ENCODE results near the gene UTP11. TPM values are rescaled to one million over a fixed set of nuclear protein-coding genes. Genes with fewer than 3 reads are reported as not detected.

UTP11 gene
- polyA plus RNA-seq, 3 donors from 2014 or later = 22.6 to 32.7 (median 30.4) TPM

GRCh38 chr1:38050397-38051078 is 38.0 kb downstream of the UTP11 start:
- no peaks in the 10 kb centered on the region for H3K36me3 Mint-ChIP-seq
- peaks cover 0 to 2% (median 0%) of the 10 kb centered on the region in 6 donors for H3K9me3 Mint-ChIP-seq
- H3K27me3 Mint-ChIP-seq (ENCODE audit: low read depth in 3 of 3) = peaks cover 0 to 15% (median 8%) of the 10 kb centered on the region in 3 donors
- no peak overlapping the region for H3K4me3 Mint-ChIP-seq
- H3K27ac Mint-ChIP-seq = no peak overlapping the region
- DNase-seq = no peak
- H3K4me1 Mint-ChIP-seq = peaks cover 7 to 8% of the 10 kb centered on the region in 2 donors

DNA sequence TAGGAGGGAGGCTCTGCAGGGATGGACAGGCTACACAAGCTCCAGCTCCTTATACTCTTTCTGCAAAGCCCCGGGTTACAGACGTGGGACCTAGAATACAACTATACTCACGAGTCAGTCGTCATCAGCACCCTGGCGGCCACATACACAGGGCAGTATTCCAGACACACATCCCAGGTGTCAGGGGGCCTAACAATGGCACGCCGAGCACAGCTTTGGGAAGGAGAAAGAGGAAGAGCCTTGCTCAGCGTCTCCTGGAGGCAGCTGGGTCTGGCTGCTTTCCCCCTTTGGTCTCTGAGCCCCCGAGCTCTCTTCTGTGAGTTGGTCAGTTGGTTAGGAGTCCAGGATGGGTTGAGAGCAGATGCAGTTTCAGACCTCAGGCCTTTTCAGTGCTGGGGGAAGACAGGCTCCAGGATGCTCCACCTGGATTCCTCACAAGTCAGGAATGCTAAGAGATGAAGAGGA is 38.6 kb downstream of the UTP11 start:
- H3K9me3 Mint-ChIP-seq = peaks cover 0 to 2% (median 0%) of the 10 kb centered on the region in 6 donors
- H3K4me3 Mint-ChIP-seq = no peak overlapping the region
- H3K27ac Mint-ChIP-seq = no peak overlapping the region

DNA sequence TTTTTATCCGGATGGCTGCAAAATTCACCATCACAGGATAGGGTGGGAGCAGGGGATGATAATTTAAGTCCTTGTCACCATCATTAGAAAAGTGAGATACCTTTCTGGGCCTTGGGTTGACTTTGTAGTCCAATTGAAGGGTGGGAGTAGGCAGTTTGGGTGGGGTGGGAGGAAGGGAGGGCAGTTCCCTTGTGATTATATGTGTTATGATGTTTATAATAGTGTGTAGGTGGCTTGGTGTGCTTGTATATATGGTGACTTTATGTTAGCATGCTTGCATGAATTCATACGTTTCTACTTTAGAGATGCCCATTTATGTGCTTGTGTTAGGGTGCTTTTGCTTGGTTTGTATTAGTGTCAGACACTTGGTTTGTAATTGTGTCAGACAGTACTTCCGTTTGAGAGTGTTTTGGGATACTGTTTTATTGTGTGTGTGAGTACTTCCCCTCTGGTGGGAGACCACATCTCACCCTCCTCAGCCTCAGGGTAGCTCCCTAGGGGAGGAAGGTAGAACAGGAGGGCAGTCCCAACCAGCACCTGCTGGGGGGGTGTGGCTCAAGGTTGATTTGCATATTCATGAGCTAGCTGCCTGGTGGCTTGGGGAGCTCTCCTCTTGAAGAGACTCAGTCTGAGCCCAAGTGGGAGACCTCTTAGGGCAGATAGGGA is 40.3 kb downstream of the UTP11 start:
- no peaks in the 10 kb centered on the region for H3K36me3 Mint-ChIP-seq
- no peak for DNase-seq

More for the DNA sequence above, 38.6 kb downstream of the UTP11 start:
- Mint-ChIP-seq H3K27me3 (ENCODE audit: low read depth in 3 of 3) (peaks cover 3 to 17% (median 10%) of the 10 kb centered on the region in 3 donors), H3K36me3 (no peaks in the 10 kb centered on the region), H3K4me1 (peaks cover 5 to 8% of the 10 kb centered on the region in 2 donors)
- DNase-seq = no peak

DNA sequence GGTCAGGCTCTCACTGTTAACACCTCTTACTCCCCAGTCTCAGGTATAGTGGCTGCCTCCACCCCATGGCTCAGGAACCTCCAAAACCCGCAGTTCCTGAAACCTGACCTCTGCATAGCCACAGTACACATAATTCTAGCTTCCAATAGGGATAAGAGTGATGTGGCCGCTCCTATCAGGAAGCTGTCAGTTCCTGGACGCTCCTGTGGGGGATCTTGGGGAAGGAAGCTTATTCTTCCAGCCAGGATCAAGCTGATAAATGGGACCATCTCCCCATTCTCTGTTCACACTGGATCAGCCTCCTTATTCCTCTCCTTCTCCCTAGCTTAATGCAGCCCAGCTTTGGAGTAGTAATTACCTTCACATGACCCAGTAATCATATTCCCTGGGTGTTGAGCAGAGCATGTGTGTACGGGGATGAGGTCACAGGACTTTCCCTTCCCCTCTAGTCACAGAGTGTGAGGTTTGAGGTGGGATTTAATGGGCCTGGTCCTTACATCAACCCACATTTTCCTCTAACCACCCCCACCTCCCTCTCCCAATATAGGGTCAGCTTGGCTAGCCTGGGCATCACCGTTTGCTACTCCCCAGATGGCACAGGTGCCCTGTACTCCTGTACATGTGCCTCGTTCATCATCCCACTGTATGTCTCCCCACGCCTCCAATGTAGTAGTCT is 41.0 kb downstream of the UTP11 start:
- Mint-ChIP-seq H3K27me3 (ENCODE audit: low read depth in 3 of 3) (peaks cover 3 to 14% (median 10%) of the 10 kb centered on the region in 3 donors), H3K27ac (no peak overlapping the region), H3K9me3 (peaks cover 0 to 2% (median 0%) of the 10 kb centered on the region in 6 donors), H3K4me1 (peaks cover 5 to 8% of the 10 kb centered on the region in 2 donors), H3K36me3 (no peaks in the 10 kb centered on the region), H3K4me3 (no peak overlapping the region)
- DNase-seq = no peak

More for the DNA sequence above, 40.3 kb downstream of the UTP11 start:
- Mint-ChIP-seq H3K27ac (no peak overlapping the region), H3K27me3 (ENCODE audit: low read depth in 3 of 3) (peaks cover 3 to 17% (median 10%) of the 10 kb centered on the region in 3 donors), H3K4me3 (no peak overlapping the region), H3K4me1 (peaks cover 5 to 8% of the 10 kb centered on the region in 2 donors), H3K9me3 (peaks cover 0 to 2% (median 0%) of the 10 kb centered on the region in 6 donors)

- Mint-ChIP-seq H3K4me1 (peaks cover 5 to 8% of the 10 kb centered on the region in 2 donors), H3K9me3 (peaks cover 0 to 2% (median 0%) of the 10 kb centered on the region in 6 donors), H3K36me3 (no peaks in the 10 kb centered on the region), H3K27ac (no peak overlapping the region), H3K27me3 (ENCODE audit: low read depth in 3 of 3) (peaks cover 3 to 10% (median 9%) of the 10 kb centered on the region in 3 donors), H3K4me3 (no peak overlapping the region)
- DNase-seq = no peak
These were observed 42.9 kb downstream of the UTP11 start for GRCh38 chr1:38055398-38055797.

- Mint-ChIP-seq H3K9me3 (peaks cover 0 to 2% (median 0%) of the 10 kb centered on the region in 6 donors), H3K4me1 (peaks cover 5 to 8% of the 10 kb centered on the region in 2 donors), H3K27ac (no peak overlapping the region), H3K36me3 (no peaks in the 10 kb centered on the region), H3K27me3 (ENCODE audit: low read depth in 3 of 3) (peaks cover 3 to 10% (median 8%) of the 10 kb centered on the region in 3 donors), H3K4me3 (no peak overlapping the region)
- DNase-seq = no peak
These were observed 43.4 kb downstream of the UTP11 start for GRCh38 chr1:38055965-38056364.

GRCh38 chr1:38059635-38060250 is 47.2 kb downstream of the UTP11 start:
- Mint-ChIP-seq H3K4me3 (no peak overlapping the region), H3K27me3 (ENCODE audit: low read depth in 3 of 3) (peaks cover 5 to 8% (median 6%) of the 10 kb centered on the region in 3 donors), H3K27ac (no peak overlapping the region), H3K36me3 (no peaks in the 10 kb centered on the region), H3K9me3 (no peaks in the 10 kb centered on the region), H3K4me1 (no peaks in the 10 kb centered on the region)
- no peak for DNase-seq

DNA sequence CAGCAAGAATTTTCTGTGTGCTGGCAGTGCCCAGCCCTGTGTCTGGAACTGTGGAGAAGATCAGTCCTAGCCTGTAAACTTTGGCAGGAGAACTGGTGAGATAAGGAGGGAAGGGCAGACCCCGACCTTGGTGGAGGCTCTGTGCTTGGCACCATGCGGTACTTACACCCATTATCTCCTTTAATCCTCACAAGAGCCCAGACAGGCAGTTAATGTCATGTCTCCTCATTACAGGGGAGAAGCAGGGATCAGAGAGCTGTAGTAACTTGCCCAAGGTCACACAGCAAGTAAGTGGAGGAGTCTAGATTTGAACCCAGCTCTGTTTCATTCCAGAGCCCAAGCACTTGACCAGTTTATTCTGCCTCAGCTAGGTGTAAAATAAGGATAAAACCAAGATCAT is 48.0 kb downstream of the UTP11 start:
- H3K4me3 Mint-ChIP-seq = no peak overlapping the region
- H3K4me1 Mint-ChIP-seq = no peaks in the 10 kb centered on the region
- H3K36me3 Mint-ChIP-seq = no peaks in the 10 kb centered on the region
- no peak for DNase-seq
- no peaks in the 10 kb centered on the region for H3K9me3 Mint-ChIP-seq
- peaks cover 3 to 6% (median 4%) of the 10 kb centered on the region in 3 donors for H3K27me3 Mint-ChIP-seq (ENCODE audit: low read depth in 3 of 3)
- no peak overlapping the region for H3K27ac Mint-ChIP-seq

- no peak for DNase-seq
- Mint-ChIP-seq H3K4me1 (no peaks in the 10 kb centered on the region), H3K9me3 (no peaks in the 10 kb centered on the region), H3K27me3 (ENCODE audit: low read depth in 3 of 3) (peaks cover 0 to 4% (median 3%) of the 10 kb centered on the region in 3 donors), H3K27ac (no peak overlapping the region), H3K36me3 (no peaks in the 10 kb centered on the region), H3K4me3 (no peak overlapping the region)
These were observed 48.8 kb downstream of the UTP11 start for GRCh38 chr1:38061290-38061689.

- Mint-ChIP-seq H3K4me3 (no peak overlapping the region), H3K27ac (no peak overlapping the region), H3K4me1 (no peaks in the 10 kb centered on the region), H3K9me3 (no peaks in the 10 kb centered on the region), H3K27me3 (ENCODE audit: low read depth in 3 of 3) (peaks cover 0 to 5% (median 3%) of the 10 kb centered on the region in 3 donors), H3K36me3 (no peaks in the 10 kb centered on the region)
- no peak for DNase-seq
These were observed 49.4 kb downstream of the UTP11 start for GRCh38 chr1:38061883-38062328.

GRCh38 chr1:38062361-38063288 is 50.1 kb downstream of the UTP11 start:
- no peak for DNase-seq
- H3K36me3 Mint-ChIP-seq = no peaks in the 10 kb centered on the region
- H3K9me3 Mint-ChIP-seq = no peaks in the 10 kb centered on the region
- no peak overlapping the region for H3K27ac Mint-ChIP-seq
- no peaks in the 10 kb centered on the region for H3K4me1 Mint-ChIP-seq
- H3K27me3 Mint-ChIP-seq (ENCODE audit: low read depth in 3 of 3) = peaks cover 0 to 6% (median 3%) of the 10 kb centered on the region in 3 donors
- H3K4me3 Mint-ChIP-seq = no peak overlapping the region

DNA sequence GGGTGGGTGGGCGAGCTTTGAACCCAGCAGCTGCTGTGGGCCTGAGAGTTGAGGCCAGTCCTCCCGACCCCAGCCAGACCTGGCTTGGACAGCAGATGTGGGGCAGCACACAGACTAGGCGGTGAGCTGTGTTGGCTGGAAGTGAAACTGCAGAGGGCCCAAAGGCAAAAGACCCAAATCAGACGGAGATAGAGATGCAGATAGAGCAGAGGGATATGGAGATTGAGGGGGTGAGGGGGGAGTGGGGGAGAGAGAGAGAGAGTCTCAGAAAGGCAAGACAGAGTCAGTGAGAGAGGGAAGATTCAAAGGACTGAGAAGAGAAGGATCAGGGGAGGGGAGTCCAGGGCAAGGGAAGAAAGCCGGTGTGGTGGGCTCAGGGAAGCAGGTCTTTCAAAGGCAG is 51.1 kb downstream of the UTP11 start:
- DNase-seq = no peak
- H3K27me3 Mint-ChIP-seq (ENCODE audit: low read depth in 3 of 3) = peaks cover 2 to 7% (median 3%) of the 10 kb centered on the region in 3 donors
- H3K36me3 Mint-ChIP-seq = no peaks in the 10 kb centered on the region
- no peak overlapping the region for H3K27ac Mint-ChIP-seq
- H3K4me1 Mint-ChIP-seq = no peaks in the 10 kb centered on the region
- no peak overlapping the region for H3K4me3 Mint-ChIP-seq
- peaks cover 0 to 1% (median 0%) of the 10 kb centered on the region in 6 donors for H3K9me3 Mint-ChIP-seq

Measured in immature natural killer cell (primary cell).